H1 (cell line): ENCODE results near the gene DENND4A. TPM values are rescaled to one million over a fixed set of nuclear protein-coding genes. Genes with fewer than 3 reads are reported as not detected.

Experiments used
- CTCF ChIA-PET: fragments of 300-600 bp; sonication (Branson Sonifier 250); formaldehyde crosslinking; loops from one replicate; lab custom pipeline; 2021; ENCODE audit not compliant: partially characterized antibody; lab: Charles Lee
- POLR2A ChIA-PET: fragments of 300-600 bp; sonication (Branson Sonifier 250); formaldehyde crosslinking; loops from one replicate; lab custom pipeline; 2021; ENCODE audit warnings: inconsistent platforms; ENCODE audit not compliant: partially characterized antibody; lab: Charles Lee
- DNase-seq, 2 experiments: peaks; one replicate each; pipeline versions ENCODE4 v3.0.0 to v3.0.0-alpha.2; 2010 to 2022; ENCODE audit warnings: low spot score in 2 of 2, low read depth in 1 of 2, mixed read lengths in 1 of 2
- FAIRE-seq: peaks from 2 replicates; lab custom pipeline; 2011; peaks lifted over from hg19 to GRCh38; lab: Jason Lieb, UNC
- H2AFZ ChIP-seq: 2 replicates; pipeline ENCODE4 v1.8.1; 2012; ENCODE audit warnings: low read length, inconsistent platforms
- H2AK5ac ChIP-seq: 2 replicates; pipeline ENCODE4 v1.6.1; 2013; ENCODE audit warnings: low read depth, low read length
- H2BK120ac ChIP-seq: replicated peaks from 2 replicates; pipeline ENCODE3; 2013; ENCODE audit warnings: low read depth, low read length, inconsistent platforms
- H2BK12ac ChIP-seq: 2 replicates; pipeline ENCODE4 v1.6.1; 2013; ENCODE audit warnings: low read depth, low read length
- H2BK15ac ChIP-seq: 2 replicates; pipeline ENCODE4 v1.6.1; 2013; ENCODE audit warnings: low read length
- H2BK20ac ChIP-seq: 2 replicates; pipeline ENCODE4 v1.6.1; 2013; ENCODE audit warnings: low read length
- H2BK5ac ChIP-seq: 2 replicates; pipeline ENCODE4 v1.6.1; 2013; ENCODE audit warnings: low read depth, low read length
- H3K14ac ChIP-seq: 2 replicates; pipeline ENCODE4 v1.6.1; 2013; ENCODE audit warnings: inconsistent platforms; ENCODE audit not compliant: insufficient read length
- H3K18ac ChIP-seq: 2 replicates; pipeline ENCODE4 v1.6.1; 2013; ENCODE audit warnings: low read length; ENCODE audit errors: extremely low read depth
- H3K23ac ChIP-seq: 2 replicates; pipeline ENCODE4 v1.6.1; 2013; ENCODE audit warnings: inconsistent platforms; ENCODE audit not compliant: insufficient read length
- H3K23me2 ChIP-seq: 2 replicates; pipeline ENCODE4 v1.6.1; 2013; ENCODE audit warnings: low read depth, low read length
- H3K27ac ChIP-seq: 2 replicates; pipeline ENCODE4 v1.6.1; 2011; ENCODE audit warnings: low read depth, low read length, inconsistent platforms
- H3K27me3 ChIP-seq, 4 experiments: replicated peaks in 1 of 4; 1 replicate in 1 of 4; 2 replicates in 3 of 4; pipeline versions ENCODE4 v1.6.1 to v1.8.1; 2011 to 2013; ENCODE audit warnings: low read length in 3 of 4, mild to moderate bottlenecking in 3 of 4, inconsistent platforms in 2 of 4, mixed read lengths in 2 of 4, moderate library complexity in 1 of 4; ENCODE audit not compliant: control insufficient read depth in 3 of 4, insufficient read depth in 3 of 4; ENCODE audit errors: extremely low read depth in 1 of 4
- H3K36me3 ChIP-seq, 4 experiments: 2 replicates each; pipeline versions ENCODE4 v1.6.1 to v1.8.1; 2011 to 2013; ENCODE audit warnings: mild to moderate bottlenecking in 4 of 4, low read length in 3 of 4, moderate library complexity in 2 of 4, control low read depth in 1 of 4, inconsistent platforms in 1 of 4; ENCODE audit not compliant: insufficient read depth in 4 of 4, control insufficient read depth in 2 of 4
- H3K4ac ChIP-seq: replicated peaks from 2 replicates; pipeline ENCODE3; 2013; ENCODE audit warnings: low read length, low read depth, mixed read lengths, inconsistent platforms; ENCODE audit not compliant: insufficient read length
- H3K4me1 ChIP-seq, 4 experiments: replicated peaks in 1 of 4; 1 replicate in 1 of 4; 2 replicates in 3 of 4; pipeline versions ENCODE4 v1.6.1 to v1.8.1; 2011 to 2013; ENCODE audit warnings: low read length in 3 of 4, inconsistent platforms in 2 of 4, mixed read lengths in 1 of 4; ENCODE audit not compliant: insufficient read depth in 4 of 4, control insufficient read depth in 3 of 4
- H3K4me2 ChIP-seq, 2 experiments: 2 replicates each; pipeline versions ENCODE4 v1.6.1 to v1.8.1; 2011 to 2013; ENCODE audit warnings: low read depth in 2 of 2, low read length in 2 of 2, control low read depth in 1 of 2, inconsistent platforms in 1 of 2, mild to moderate bottlenecking in 1 of 2; ENCODE audit not compliant: insufficient read depth in 1 of 2
- H3K4me3 ChIP-seq, 4 experiments: fragments of 200-600, 300-600 bp in 1 of 4; sonication (generic), shearing (Covaris generic), sonication (Bioruptor Twin) in 1 of 4; 2 replicates each; pipeline versions ENCODE4 v1.5.1 to v1.8.1; 2011 to 2016; ENCODE audit warnings: low read length in 4 of 4, low read depth in 3 of 4, control low read depth in 2 of 4, inconsistent platforms in 2 of 4, mild to moderate bottlenecking in 2 of 4, mixed read lengths in 1 of 4, moderate library complexity in 1 of 4; ENCODE audit not compliant: insufficient read depth in 2 of 4; ENCODE audit errors: extremely low read depth in 1 of 4
- H3K56ac ChIP-seq: replicated peaks from 2 replicates; pipeline ENCODE3; 2013; ENCODE audit warnings: low read depth, mild to moderate bottlenecking, mixed read lengths, low read length, inconsistent platforms; ENCODE audit not compliant: insufficient read length
- H3K79me1 ChIP-seq: 2 replicates; pipeline ENCODE4 v1.6.1; 2013; ENCODE audit warnings: low read depth, low read length, control low read depth
- H3K79me2 ChIP-seq, 2 experiments: 2 replicates each; pipeline versions ENCODE4 v1.6.1 to v1.8.1; 2012 to 2013; ENCODE audit warnings: low read length in 2 of 2, mild to moderate bottlenecking in 2 of 2, inconsistent platforms in 1 of 2; ENCODE audit not compliant: insufficient read depth in 2 of 2, control insufficient read depth in 1 of 2
- H3K9ac ChIP-seq, 4 experiments: replicated peaks in 1 of 4; 1 replicate in 1 of 4; 2 replicates in 3 of 4; pipeline versions ENCODE4 v1.6.1 to v1.8.1; 2011 to 2013; ENCODE audit warnings: low read depth in 3 of 4, low read length in 3 of 4, control low read depth in 2 of 4, mild to moderate bottlenecking in 2 of 4, moderate library complexity in 2 of 4, inconsistent platforms in 1 of 4; ENCODE audit errors: extremely low read depth in 1 of 4
- H3K9me3 ChIP-seq, 2 experiments: 2 replicates each; pipeline versions ENCODE4 v1.6.1 to v1.8.1; 2012 to 2013; ENCODE audit warnings: mild to moderate bottlenecking in 2 of 2, moderate library complexity in 2 of 2, control low read depth in 1 of 2, inconsistent platforms in 1 of 2, low read depth in 1 of 2, low read length in 1 of 2, mixed read lengths in 1 of 2; ENCODE audit not compliant: insufficient read depth in 2 of 2
- H4K20me1 ChIP-seq, 2 experiments: replicated peaks in 1 of 2; 2 replicates each; pipeline versions ENCODE3 to v1.8.1; 2011 to 2013; ENCODE audit warnings: inconsistent platforms in 2 of 2, low read length in 2 of 2, mild to moderate bottlenecking in 1 of 2; ENCODE audit not compliant: insufficient read depth in 2 of 2, control insufficient read depth in 1 of 2
- H4K5ac ChIP-seq: 2 replicates; pipeline ENCODE4 v1.6.1; 2013; ENCODE audit warnings: low read length, low read depth, mixed read lengths, inconsistent platforms; ENCODE audit not compliant: insufficient read length
- H4K8ac ChIP-seq: 2 replicates; pipeline ENCODE4 v1.8.0; 2013; ENCODE audit warnings: mild to moderate bottlenecking, moderate library complexity, low read length, inconsistent platforms; ENCODE audit not compliant: insufficient read depth; ENCODE audit errors: extremely low read depth
- H4K91ac ChIP-seq: replicated peaks from 2 replicates; pipeline ENCODE3; 2013; ENCODE audit warnings: low read length, mixed read lengths, inconsistent platforms; ENCODE audit not compliant: insufficient read length
- BCL11A ChIP-seq, 2 experiments: IDR thresholded peaks; one replicate each; pipeline ENCODE4 v1.6.1; 2011; ENCODE audit warnings: low read depth in 2 of 2, low read length in 2 of 2, mild to moderate bottlenecking in 2 of 2
- RNF2 ChIP-seq: fragments of 200-900, 300-1000 bp; sonication (generic); IDR thresholded peaks from 2 replicates; pipeline ENCODE4 v1.7.1; 2016; ENCODE audit warnings: borderline replicate concordance, low read depth, mild to moderate bottlenecking, antibody characterized with exemption, low read length; ENCODE audit not compliant: poor library complexity, severe bottlenecking; ENCODE audit errors: missing control alignments
- SP4 ChIP-seq: IDR thresholded peaks from 2 replicates; pipeline ENCODE4 v1.6.1; 2012; ENCODE audit warnings: low read length, inconsistent platforms
- TAF7 ChIP-seq: optimal IDR thresholded peaks from 2 replicates; pipeline ENCODE3; 2011; ENCODE audit warnings: low read depth, mild to moderate bottlenecking, inconsistent platforms, low read length, moderate library complexity, borderline replicate concordance
- WGBS, 2 experiments: shearing (Covaris generic) in 1 of 2; methylation state at CpG; one replicate each; pipeline versions ENCODE4 v1.1.6 to v1.1.7; 2013 to 2015; ENCODE audit warnings: low lambda C conversion rate in 2 of 2, mixed read lengths in 2 of 2, inconsistent platforms in 1 of 2, low coverage in 1 of 2, missing lambda C conversion rate in 1 of 2; ENCODE audit not compliant: insufficient replicate concordance in 2 of 2, insufficient coverage in 1 of 2, insufficient read length in 1 of 2; ENCODE audit errors: extremely low coverage in 1 of 2, missing lambda C conversion rate in 1 of 2; 5-methylcytosine and 5-hydroxymethylcytosine counted together
- polyA plus RNA-seq, 7 experiments: library from polyadenylated mRNA; depleted of rRNA in 3 of 7; stranded (reverse) in 5 of 7; unstranded in 2 of 7; fragments of >200 nt in 5 of 7; fragments of 200-250 nt in 2 of 7; gene quantifications; 1 replicate in 5 of 7; 2 replicates in 1 of 7; 4 replicates in 1 of 7; pipeline versions ENCODE4 v1.2.1 to v1.2.3, GENCODE V29; 2011 to 2013; ENCODE audit warnings: missing spikeins in 2 of 7, mixed read lengths in 2 of 7
- total RNA-seq: library from RNA; stranded (reverse); fragmentation: NEBNext Ultra II Directional; extraction: Animal tissue kit (Norgen Biotek cat#: 25700); gene quantifications from 2 replicates; pipeline ENCODE4 v1.2.1, GENCODE V29; 2021

The DENND4A gene
- total and polyA plus RNA-seq, 2 of the 8 experiments (the other 6 are each of a cell fraction or from before 2014, with no cell fraction given), result 1.3 to 4.7 TPM

- Histone ChIP-seq H3K27me3 (no peaks in the 10 kb centered on the region), H3K56ac (no peak overlapping the region), H3K27ac (no peak overlapping the region), H3K14ac (no peak overlapping the region), H4K8ac (no peak overlapping the region), H2BK120ac (no peak overlapping the region), H3K4me2 (no peak overlapping the region), H3K18ac (no peak overlapping the region), H2BK20ac (no peak overlapping the region), H4K20me1 (no peaks in the 10 kb centered on the region), H3K4me3 (no peak overlapping the region), H2BK12ac (no peak overlapping the region), H3K4me1 (no peaks in the 10 kb centered on the region; a peak in 1 of 7 replicates), H3K23ac (no peak overlapping the region), H3K4ac (no peak overlapping the region), H3K79me2 (no peaks in the 10 kb centered on the region), H3K23me2 (no peaks in the 10 kb centered on the region), H4K91ac (no peak overlapping the region), H3K9me3 (no peaks in the 10 kb centered on the region), H4K5ac (no peak overlapping the region), H3K79me1 (no peaks in the 10 kb centered on the region), H2BK5ac (no peak overlapping the region), H2BK15ac (no peak overlapping the region), H3K36me3 (no peaks in the 10 kb centered on the region), H3K9ac (no peak overlapping the region), H2AFZ (no peak overlapping the region), H2AK5ac (no peak overlapping the region)
- DNase-seq (no peak), FAIRE-seq (no peak)
- ChIA-PET POLR2A (no interaction called here), CTCF (interaction anchor here (0.8 to 1.3 kb wide), 6 partner anchors 16 to 193 kb away, joined by 3 to 5 read pairs (median 4); no protein-coding TSS in a partner anchor)
- 79% methylated on average over 2 of the region's 2 CpGs; no CpG with 5 or more reads in 1 of the 2 experiments for WGBS, 2 experiments
- TF ChIP-seq TAF7 (no peak), RNF2 (no peak), BCL11A (IDR thresholded peaks at IDR 0.05; ENCODE audit: low read depth in 2 of 2, low read length in 2 of 2) (no peak), SP4 (no peak)
Observed at GRCh38 chr15:65682404-65682911, 109.6 kb downstream of the DENND4A start.
